ENCODE results near the gene ASPSCR1.
"Not testable (repeated sequence)": the region's sequence is repeated elsewhere in the genome, so short reads cannot be mapped to it uniquely, and the experiment has no call there.

Gene ASPSCR1

DNA sequence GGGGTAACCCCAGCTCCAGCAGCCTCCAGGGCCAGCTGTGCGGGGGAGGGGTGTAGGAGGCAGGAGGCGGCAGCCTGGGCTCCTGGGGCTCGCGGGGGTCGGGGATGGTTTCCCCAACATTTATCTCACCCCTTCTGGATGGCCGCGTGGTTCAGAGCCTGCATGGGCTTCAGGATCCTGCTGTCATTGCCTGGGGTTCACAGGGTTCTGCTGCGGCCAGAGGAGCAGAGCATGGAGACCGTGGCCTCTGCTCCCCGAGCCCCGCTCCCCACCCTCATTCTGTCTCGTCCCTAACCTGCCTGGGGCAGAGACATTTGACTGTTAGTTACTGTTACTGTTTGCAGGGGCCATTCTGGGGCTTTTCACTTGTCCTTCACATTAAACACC, 35.3 kb upstream of the ASPSCR1 start:
- DNase-seq, result no peak

DNA sequence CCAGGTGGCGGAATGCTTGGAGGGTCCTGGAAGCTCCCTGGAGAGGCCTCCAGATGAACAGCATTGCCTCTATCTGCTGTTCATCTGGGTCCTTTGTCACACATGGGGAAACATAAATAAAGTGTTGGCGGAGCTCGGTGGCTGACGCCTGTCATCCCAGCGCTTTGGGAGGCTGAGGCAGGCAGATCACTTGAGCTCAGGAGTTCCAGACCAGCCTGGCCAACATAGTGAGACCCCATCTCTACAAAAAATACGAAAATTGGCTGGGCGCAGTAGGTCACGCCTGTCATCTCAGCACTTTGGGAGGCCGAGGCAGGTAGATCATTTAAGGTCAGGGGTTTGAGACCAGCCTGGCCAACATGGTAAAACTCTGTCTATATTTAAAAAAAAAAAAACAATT, 32.6 kb upstream of the ASPSCR1 start:
- no peak for DNase-seq

DNA sequence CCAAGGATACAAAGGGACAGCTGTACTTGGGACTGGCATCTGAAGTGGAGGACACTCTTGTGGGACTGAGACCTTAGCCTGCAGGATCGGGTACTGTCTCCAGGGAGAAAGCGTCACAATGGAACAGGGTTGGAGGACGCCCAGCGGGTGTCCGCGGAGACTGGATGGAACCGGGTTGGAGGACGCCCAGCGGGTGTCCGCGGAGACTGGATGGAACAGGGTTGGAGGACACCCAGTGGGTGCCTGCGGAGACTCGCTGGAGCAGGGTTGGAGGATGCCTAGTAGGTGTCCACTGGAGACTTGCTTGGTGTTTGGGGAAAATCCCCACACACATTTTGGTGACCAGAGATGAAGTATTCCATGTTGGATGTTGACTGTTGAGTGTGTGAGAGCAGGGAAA, 30.2 kb upstream of the ASPSCR1 start, which contains the start of gene MYADML2:
Gene MYADML2, minus strand, starts transcription at position 45 of the 400 bp plus-strand sequence. CDS start 5,492 bp downstream, outside the sequence.
- DNase-seq, result no peak

DNA sequence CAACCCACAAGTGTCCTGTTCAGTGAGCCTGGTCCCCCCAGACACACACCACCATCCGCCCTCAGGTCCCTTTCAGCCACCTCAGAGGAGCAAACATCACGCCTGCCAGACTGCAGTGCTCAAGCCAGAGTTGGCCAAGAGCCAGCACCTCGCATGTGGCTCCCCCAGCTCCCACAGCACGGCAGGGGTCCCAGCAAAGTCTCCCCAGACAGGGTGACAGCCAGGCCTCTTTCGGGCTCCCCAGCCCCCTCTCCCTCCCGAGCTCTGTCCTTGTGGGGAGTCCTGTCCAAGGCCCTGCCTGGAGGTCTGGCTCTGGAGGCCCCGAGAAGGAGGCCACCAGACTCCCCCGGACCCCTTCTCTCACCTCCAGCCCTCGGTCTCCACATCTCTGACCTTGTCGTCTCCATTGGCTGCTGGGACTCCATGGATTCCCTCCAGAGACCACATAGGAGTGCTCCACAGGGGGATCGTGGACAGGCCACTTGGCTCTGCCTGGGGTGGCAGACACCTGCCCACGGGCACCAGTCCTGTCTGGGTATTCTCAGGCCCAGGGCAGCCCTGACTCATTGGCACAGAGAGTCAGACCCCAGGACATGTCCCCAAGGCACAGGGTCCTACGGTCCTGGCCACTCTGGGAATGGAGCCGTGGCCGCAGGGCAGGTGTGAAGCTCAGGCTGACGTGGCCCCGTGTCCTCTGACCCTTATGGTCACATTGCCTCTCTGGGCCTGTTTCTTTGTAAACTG, 28.6 kb upstream of the ASPSCR1 start:
- DNase-seq, result no peak

DNA sequence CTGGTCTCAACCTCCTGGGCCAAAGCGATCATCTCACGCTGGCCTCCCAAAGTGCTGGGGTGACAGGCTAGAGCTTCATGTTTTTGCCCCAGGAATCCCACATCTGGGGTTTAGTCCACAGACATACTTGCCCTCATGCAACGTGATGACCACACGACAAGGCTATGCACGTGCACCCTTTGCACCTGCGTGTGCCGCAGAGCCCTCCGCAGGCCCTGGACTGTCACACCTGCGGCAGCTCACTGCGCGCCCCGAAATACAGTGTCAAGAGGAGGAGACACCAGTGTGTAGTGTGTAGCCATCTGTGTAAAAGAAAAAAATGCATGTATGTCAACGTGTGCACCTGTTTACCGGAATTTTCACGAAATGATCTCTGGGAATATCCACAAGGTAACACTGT, 26.9 kb upstream of the ASPSCR1 start:
- no peak for DNase-seq

DNA sequence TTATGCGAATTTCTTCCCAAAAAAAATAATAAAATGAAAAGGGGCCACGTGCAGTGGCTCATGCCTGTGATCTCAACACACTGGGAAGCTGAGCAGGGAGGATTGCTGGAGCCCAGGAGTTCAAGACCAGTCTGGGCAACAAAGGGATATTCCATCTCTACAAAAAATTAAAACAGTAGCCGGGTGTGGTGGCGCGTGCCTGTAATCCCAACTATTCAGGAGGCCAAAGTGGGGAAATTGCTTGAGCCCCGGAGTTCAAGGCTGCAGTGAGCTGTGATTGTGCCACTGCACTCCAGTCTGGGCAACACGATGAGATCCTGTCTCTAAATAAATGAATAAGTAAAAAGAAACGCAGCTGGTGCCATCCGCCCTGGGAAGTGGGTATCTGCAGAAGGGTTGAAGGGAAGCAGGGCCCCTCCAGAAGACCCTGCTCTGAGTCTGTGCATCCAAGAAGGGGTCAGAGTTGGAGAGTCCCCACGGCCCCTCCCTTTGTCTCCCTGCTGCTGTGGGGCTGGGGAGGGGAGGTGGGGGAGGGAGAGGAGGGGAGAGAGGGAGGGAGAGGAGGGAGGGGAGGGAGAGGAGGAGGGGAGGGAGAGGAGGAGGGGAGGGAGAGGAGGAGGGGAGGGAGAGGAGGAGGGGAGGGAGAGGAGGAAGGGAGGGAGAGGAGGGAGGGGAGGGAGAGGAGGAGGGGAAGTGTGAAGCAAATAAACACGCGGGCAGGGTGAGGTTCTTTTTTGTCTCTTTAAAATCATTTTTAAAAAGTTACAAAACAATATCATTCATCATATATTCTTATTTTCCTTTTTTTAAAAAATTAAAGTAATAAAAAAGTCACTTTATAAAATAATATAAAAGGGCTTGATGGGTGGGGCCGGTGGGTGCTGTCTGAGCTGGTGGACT, 25.4 kb upstream of the ASPSCR1 start:
- DNase-seq, result no peak

DNA sequence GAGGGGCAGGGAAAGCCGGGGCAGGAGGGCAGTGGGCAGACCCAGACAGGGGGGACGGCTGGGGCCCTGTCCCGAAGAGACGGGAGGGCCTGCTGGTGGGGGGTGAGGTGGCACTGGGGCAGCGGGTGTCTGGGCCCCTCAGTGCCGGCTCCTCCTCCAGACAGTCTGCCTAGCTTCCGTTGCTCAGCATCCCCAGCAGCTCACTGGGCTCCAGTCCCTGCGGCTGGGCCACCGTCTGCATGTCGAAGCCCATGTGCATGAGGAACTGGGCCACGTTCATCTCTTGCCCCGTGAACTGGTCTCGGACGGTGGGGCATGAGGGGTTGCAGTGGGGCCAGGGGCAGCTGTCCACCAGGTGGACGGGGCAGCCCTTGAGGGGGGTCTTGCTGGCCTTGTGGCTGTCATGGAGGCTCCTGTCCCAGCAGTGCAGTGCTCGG, 24.6 kb upstream of the ASPSCR1 start:
- DNase-seq, result no peak

DNA sequence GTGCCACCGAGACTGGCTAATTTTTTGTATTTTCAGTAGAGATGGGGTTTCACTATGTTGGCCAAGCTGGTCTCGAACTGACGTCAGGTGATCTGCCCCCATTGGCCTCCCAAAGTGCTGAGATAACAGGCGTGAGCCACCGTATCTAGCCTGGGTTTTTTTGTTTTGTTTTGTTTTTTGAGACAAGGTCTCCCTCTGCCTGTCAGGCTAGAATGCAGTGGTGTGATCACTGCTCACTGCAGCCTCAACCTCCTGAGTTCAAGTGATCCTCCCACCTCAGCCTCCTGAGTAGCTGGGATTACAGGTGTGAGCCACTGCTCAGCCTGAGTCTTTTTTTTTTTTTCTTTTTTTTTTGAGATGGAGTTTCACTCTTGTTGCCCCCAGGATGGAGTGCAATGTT, 24.0 kb upstream of the ASPSCR1 start:
- not testable (repeated sequence) for DNase-seq

DNA sequence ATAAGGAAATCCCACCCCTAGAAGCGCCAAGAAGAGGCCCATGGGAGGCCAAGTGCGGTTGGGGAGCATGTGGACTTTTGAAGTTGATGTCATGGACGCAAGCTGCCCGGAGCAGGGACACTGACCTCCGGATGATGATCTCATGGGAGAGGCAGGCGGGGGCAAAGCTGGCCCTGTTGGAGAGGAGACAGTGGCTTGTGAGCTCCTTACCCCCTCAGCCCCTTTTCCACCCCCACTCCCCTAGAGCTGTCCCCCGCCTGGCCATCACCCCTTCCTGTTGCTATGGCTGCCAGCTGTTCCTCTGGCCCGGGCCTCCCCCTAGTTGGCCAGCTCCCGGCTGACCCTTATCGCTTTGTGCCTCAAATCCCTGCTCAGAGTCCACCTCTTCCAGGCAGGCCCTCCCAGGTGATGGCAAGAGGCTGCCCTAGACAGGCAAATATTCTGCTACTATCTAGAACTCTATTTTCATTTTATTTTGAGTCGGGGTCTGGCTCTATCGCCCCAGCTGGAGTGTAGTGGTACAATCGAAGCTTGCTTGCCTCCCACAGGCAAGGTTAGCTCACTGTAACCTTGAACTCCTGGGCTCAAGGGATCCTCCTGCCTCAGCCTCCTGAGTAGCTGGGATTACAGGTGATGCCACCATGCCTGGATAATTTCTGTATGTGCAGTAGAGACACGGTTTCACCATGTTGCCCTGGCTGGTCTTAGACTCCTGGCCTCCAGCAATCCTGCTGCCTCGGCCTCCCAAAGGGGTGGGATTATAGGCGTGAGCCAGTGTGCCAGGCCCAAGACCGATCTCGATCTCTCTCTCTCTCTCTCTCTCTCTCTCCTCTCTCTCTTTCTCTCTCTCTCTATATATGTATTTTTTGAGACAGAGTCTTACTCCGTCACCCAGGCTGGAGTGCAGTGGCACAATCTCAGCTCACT, 23.0 kb upstream of the ASPSCR1 start:
- DNase-seq, result no peak

DNA sequence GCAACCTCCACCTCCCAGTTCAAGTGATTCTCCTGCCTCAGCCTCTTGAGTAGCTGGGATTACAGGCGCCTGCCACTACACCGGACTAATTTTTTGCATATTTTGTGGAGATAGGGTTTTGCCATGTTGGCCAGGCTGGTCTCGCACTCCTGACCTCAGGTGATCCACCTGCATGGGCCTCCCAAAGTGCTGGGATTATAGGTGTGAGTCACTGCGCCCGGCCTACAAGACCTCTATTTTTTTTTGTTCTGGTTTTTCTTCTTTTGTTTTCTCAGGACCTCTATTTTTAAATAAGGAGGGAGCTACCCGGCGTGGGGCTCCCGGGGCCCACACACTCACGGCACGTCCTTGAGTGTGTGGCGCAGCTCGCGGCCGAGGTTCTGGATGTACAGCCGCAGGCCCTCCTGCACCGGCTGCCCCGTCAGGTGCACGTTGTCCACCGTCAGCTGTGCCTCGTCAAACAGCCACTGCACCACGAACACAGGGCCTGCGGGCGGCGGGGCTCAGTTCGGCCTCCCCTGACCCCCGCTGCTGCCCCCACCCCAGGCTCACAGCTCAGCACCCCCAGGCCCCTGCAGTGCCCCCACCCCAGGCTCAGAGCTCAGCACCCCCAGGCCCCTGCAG, 22.3 kb upstream of the ASPSCR1 start:
- no peak for DNase-seq

DNA sequence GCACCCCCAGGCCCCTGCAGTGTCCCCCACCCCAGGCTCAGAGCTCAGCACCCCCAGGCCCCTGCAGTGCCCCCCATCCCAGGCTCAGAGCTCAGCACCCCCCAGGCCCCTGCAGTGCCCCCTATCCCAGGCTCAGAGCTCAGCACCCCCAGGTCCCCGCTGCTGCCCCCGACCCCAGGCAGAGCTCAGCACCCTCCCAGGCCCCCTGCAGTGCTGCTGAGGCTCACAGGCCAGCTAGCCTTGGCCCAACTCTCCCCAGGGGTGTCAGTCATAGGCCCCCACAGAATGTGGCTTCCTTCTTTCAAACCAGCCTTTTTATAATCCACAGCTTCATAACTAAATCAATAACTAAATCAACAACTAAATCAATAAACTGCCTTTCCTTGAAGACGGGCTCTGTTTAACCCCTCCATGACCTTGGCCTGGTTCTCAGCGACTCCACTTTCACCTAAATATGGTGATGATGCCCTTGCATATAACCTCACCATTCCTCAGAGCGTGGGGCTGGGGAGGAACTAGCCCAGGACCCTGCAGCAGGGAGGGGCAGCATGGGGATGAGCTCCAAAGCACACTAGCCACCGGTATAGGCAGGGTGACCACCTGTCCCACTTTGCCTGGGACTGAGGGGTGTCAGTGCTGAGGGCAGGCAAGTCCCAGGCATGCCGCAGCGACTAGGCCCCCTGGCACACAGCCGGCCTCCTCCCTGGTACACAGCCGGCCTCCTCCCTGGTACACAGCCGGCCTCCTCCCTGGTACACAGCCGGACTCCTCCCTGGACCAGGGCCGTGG, 21.5 kb upstream of the ASPSCR1 start:
- DNase-seq, result no peak

DNA sequence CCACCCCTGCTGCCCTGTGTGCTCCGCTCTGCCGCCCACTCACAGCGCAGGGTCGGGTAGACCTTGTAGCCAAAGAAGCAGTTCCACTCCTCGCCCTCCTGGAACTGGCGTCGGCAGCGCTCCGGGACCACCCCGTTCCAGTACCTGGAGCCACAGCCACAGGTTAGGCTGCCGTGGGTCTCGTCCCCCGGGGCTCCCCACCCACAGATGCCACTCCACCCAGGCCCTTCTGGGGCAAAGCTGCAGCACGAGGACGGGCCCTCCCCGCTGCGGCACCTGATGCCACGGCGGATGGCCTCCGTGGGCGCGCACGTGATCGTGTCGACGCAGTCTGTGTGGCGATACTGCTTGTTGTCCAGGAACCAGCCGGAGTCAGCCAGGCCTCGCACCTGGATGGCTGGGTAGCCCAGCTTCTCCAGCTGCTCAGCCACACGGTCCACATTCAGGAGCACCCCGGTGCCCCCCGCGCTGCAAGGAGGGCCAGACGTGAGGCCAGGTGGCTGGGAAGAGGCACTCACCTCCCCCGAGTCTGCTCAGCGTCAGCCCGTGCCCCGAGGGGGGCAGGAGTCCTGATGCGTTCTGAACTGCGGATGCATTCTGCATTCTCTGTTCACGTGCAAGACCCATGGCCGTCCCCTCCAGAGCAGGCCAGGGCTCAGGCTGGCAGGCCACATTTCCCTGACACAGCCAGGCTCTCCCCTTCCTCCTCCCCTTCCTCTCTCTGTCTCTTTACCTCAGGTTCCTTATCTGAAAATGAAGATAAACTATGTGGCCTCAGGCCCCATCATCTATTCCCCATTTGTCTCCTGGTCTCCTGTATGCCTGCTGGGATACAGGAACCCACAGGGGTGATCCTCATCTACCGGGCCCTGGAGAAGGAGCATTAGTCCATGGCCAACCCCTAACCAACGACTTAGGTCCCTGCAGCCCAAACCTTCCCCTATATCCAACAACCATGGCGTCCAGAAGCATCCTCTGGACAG, 20.5 kb upstream of the ASPSCR1 start:
- no peak for DNase-seq

DNA sequence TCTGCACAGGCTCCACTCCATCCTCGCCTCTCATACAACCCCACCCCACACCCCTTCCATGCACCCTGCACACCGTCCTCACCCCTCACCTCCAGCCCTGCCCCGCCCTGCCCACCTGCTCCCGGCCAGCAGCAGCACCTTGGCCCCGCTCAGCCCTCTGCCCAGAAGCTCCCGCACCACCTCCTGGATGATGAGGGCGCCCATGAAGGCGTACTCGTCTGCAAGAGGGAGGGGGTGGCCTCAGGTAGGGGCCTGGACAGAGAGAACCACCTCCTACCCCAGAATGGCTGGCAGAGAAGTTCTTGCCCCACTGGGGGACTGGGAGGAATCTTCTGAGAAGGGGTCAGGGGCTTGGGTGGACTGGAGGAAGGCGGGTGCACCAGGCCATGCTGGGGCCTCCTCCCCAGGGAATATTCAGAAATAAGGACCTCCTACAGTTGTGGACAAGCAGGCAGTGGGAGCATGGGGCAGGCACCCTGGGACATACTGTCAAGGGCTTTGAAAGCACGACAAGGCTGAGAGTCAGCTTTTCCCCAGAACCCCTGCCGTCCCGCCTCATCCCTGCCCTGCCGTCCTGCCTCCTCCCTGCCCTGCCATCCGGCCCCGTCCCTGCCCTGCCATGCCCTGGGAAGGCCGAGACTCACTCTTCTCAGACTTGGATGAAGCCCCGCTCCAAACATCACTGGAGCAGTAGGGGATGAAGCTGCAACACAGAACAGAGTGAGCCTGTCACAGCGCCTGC, 19.6 kb upstream of the ASPSCR1 start:
- no peak for DNase-seq

DNA sequence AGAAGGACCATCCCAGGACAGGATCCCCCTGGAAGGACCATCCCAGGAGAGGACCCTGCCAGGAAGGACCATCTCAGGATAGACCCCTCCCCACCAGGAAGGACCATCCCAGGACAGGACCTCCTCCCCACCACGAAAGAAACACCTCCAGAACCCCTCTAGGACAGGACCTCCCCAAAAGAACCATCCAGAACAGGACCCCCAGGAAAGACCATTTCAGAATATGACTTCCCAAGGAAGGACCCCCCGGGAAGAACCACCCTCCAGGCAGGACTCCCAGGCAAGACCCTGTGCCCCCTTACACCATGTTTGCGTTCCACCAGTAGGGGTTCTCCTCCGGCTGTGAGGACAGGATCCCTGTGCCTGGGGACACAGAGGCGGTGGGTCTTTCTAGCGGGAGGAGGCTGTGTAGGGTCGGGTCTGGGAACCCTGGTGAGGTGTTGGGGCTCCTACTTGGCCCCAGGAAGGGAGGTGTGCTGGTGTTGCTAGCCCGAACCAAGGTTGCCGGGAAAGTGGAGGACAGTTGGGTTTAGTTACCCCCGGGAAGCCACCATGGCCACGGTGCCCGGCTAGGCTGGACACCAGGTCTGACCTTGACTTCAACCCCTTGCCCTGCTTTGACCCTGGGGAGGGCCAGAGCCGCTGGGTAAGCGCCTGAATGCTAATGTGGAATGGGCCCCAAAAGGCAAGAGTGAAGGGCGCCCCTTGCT, 18.6 kb upstream of the ASPSCR1 start:
- no peak for DNase-seq

DNA sequence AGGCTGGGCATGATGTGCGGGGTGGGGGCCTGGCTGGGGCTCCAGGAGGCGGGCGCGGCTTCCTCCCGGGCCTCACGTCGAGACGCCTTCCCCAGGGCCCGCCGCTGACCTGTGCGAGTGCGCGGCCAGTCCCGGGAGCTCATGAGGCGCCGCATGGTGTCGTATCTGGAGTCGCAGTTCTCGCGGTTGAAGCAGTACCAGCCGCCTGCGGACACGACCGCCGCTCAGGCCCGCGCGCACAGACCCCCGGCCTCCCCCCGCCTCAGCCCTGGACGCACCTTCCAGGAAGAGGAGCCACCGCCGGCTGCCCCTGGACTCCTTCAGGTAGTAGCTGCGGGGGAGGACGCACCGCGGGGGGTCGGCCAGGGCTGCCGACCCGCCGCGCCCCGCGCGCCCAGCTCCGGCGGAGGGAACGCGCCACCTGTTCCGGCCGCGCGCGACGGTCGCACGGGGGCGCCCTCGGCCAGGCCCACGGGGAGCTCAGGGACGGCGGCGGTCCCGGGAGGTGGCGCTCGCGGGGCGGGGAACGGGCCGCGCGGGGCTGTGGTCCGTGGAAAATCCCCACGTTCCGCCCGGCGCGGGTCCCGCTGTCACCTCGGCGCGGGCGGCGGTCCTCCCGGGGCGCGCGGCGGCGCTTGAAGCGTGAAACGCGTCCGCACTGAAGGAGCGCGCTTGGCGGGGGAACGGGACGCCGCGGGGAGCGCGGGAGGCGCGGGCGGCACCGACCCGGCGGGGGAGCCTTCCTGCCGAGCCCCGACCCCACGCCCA, 17.9 kb upstream of the ASPSCR1 start:
- DNase-seq, result peak; percentile 40

DNA sequence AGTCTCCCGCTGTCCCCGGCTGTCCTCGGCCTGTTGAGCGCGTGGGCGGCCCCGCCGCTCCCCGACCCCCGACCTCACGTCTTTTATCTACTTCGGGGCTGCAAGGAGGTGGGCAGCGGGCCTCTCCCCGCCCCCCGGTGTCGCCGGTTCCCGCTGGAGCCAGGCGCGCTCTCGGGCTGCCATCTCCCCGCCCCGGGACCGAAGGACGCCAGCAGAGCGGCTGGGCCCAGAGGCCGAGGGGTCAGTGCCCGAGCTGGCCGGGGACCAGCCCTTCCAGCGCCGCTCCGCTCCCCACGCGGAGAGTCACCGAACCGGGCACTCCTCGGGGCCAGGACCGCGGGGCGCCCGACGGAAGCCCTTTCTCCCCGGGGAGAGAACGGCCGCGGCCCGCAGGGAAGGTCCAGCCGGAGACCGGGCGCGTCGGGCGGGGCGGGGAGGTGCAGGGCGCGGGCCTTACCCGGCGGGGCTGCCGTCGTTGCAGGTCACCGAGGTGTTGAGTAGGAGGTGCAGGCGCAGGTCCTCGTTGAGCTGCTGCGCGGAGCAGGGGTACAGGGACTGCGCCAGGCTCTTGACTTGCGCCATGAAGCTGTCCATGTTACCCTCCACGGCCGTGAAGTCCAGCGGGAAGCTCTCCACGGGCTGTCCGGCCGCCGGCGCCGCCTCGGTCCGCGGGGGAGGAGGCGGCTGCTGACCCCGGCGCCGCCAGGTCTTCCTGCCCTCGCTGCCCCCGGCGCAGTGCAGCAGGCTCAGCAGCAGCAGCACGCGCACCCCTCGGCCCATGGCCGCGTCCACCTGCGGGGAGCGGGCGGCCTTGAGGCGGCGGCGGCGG, 17.1 kb upstream of the ASPSCR1 start:
- no peak for DNase-seq

DNA sequence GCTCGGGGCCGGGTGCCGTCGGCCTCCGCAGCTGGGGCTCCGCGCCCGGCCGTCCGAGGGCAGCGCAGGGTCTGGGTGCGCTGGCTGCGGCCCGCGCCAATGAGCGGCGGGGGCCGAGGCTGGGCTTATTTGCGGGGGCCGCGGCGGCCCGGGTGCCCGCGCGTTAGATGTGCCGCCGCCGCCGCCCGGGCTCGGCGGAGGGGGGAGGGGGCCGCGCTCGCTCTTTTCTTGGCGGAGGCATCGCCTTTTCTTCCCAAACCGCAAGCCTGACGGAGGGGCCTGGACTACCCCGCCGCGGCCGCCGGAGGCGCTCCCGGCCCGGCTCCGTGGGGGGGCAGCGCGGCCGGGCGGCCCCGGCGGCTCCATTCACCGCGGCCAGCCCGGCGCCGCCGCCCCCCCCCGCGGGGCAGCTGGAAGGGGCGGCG, 16.3 kb upstream of the ASPSCR1 start, which contains the start of gene NOTUM:
Gene NOTUM, minus strand, starts transcription at position 101 of the 425 bp plus-strand sequence. CDS start 278 bp downstream, outside the sequence.
- DNase-seq, result peak; percentile 16

All from HCEC 1CT (cell line).